HG03442 (cell line): ENCODE results near the gene TULP3.

ENCODE experiments used
- ATAC-seq: cut with Tn5 transposase; IDR thresholded peaks from one replicate; pipeline ENCODE4 v1.9.1; 2021; ENCODE audit warnings: mild to moderate bottlenecking, moderate library complexity; ENCODE audit not compliant: unreplicated experiment

Gene TULP3

GRCh38 chr12:2925322-2925995, 34.8 kb downstream of the TULP3 start:
- no peak for ATAC-seq

- no peak for ATAC-seq
These were observed 40.2 kb downstream of the TULP3 start for GRCh38 chr12:2930865-2931264.

- no peak for ATAC-seq
These were observed 42.9 kb downstream of the TULP3 start for GRCh38 chr12:2933586-2933985.

- no peak for ATAC-seq
These were observed 43.7 kb downstream of the TULP3 start for GRCh38 chr12:2934371-2934770.

GRCh38 chr12:2936301-2936700, 45.6 kb downstream of the TULP3 start:
- no peak for ATAC-seq

GRCh38 chr12:2937500-2937899, 46.8 kb downstream of the TULP3 start:
- no peak for ATAC-seq

GRCh38 chr12:2939191-2939590, 48.5 kb downstream of the TULP3 start:
- no peak for ATAC-seq

- no peak for ATAC-seq
These were observed 49.9 kb downstream of the TULP3 start for GRCh38 chr12:2940564-2940963.

- no peak for ATAC-seq
These were observed 50.8 kb downstream of the TULP3 start for GRCh38 chr12:2941524-2941923.

- no peak for ATAC-seq
These were observed 53.8 kb downstream of the TULP3 start for GRCh38 chr12:2944401-2945047.

- ATAC-seq: no peak
These were observed 58.7 kb downstream of the TULP3 start for GRCh38 chr12:2949411-2949810.

GRCh38 chr12:2955888-2956287, 65.2 kb downstream of the TULP3 start:
- no peak for ATAC-seq

GRCh38 chr12:2957816-2958431, 67.2 kb downstream of the TULP3 start:
- no peak for ATAC-seq

- no peak for ATAC-seq
These were observed 67.9 kb downstream of the TULP3 start for GRCh38 chr12:2958432-2959191.

GRCh38 chr12:2959192-2959504, 68.5 kb downstream of the TULP3 start, which contains the start of gene TEAD4:
TSS of gene TEAD4 (plus strand) at chr12:2959397.
- ATAC-seq: no peak

- no peak for ATAC-seq
These were observed 69.1 kb downstream of the TULP3 start for GRCh38 chr12:2959505-2960389.

- no peak for ATAC-seq
These were observed 69.8 kb downstream of the TULP3 start for GRCh38 chr12:2960390-2960956.

GRCh38 chr12:2960996-2961616, 70.4 kb downstream of the TULP3 start:
- ATAC-seq: no peak

- ATAC-seq: no peak
These were observed 71.0 kb downstream of the TULP3 start for GRCh38 chr12:2961705-2962104.
